Gastrocnemius medialis (tissue), 4 donors: ENCODE data around the gene GFRA1. TPM values are rescaled to one million over a fixed set of nuclear protein-coding genes. Genes with fewer than 3 reads are reported as not detected.

Experiments used
- ATAC-seq, 2 donors: fragments of 150-250 bp; one replicate each; pipeline ENCODE4 v1.9.1; 2016
- DNase-seq, 2 donors: peaks; one replicate each; pipeline ENCODE4 v3.0.0-alpha.2; 2019
- H3K27ac ChIP-seq, 4 donors: fragments of 200-600 bp; sonication (generic); 1 replicate in 1 of 4; 2 replicates in 3 of 4; pipeline ENCODE4 v1.5.1; 2016 to 2018; ENCODE audit warnings: mild to moderate bottlenecking in 2 of 4, moderate library complexity in 1 of 4
- H3K27me3 ChIP-seq, 3 donors: fragments of 200-600 bp; sonication (generic) in 2 of 3; 1 replicate in 1 of 3; 2 replicates in 2 of 3; pipeline versions ENCODE4 v1.5.1 to v1.6.0; 2016 to 2019; ENCODE audit warnings: mild to moderate bottlenecking in 1 of 3, moderate library complexity in 1 of 3
- H3K36me3 ChIP-seq, 2 donors: fragments of 200-600 bp; sonication (generic) in 1 of 2; one replicate each; pipeline ENCODE4 v1.5.1; 2017 to 2018
- H3K4me1 ChIP-seq, 2 donors: fragments of 200-600 bp; sonication (generic) in 1 of 2; one replicate each; pipeline ENCODE4 v1.5.1; 2016 to 2017; ENCODE audit warnings: mild to moderate bottlenecking in 2 of 2
- H3K4me3 ChIP-seq, 4 donors: fragments of 200-600 bp; sonication (generic) in 3 of 4; 1 replicate in 1 of 4; 2 replicates in 3 of 4; pipeline ENCODE4 v1.5.1; 2016 to 2019; ENCODE audit warnings: mild to moderate bottlenecking in 2 of 4
- H3K9me3 ChIP-seq, 3 donors: fragments of 200-600 bp; sonication (generic) in 2 of 3; 1 replicate in 1 of 3; 2 replicates in 2 of 3; pipeline ENCODE4 v1.5.1; 2016 to 2019
- POLR2A ChIP-seq, 2 donors: fragments of 450-650 bp; IDR thresholded peaks; one replicate each; pipeline ENCODE4 v1.6.1; 2017; ENCODE audit warnings: antibody characterized with exemption in 2 of 2, mild to moderate bottlenecking in 2 of 2, moderate library complexity in 2 of 2
- in situ Hi-C, 4 donors: fragments of 200-750 bp; cut with MboI; loops; one replicate each; pipeline versions ENCODE4 v1.15.0 to v1.8.0; 2017; ENCODE audit warnings: low sequenced_read_pairs in 4 of 4
- intact Hi-C: fragments of 100-400 bp; cut with DNase I; formaldehyde crosslinking; loops from one replicate; pipeline ENCODE4 v1.15.1; 2023; ENCODE audit warnings: low total_unique reads
- total RNA-seq, 4 donors: library from RNA; depleted of rRNA; stranded (reverse); fragments of >200 nt; gene quantifications; one replicate each; pipeline versions ENCODE4 v1.1.0 to v1.2.3, GENCODE V29; 2016
- TF ChIP-seq, protein P1 (sequence below), 5 experiments: fragments of 450-650 bp in 3 of 5; fragments of 200-600 bp in 2 of 5; sonication (generic) in 2 of 5; IDR thresholded peaks in 4 of 5; conservative IDR thresholded peaks in 1 of 5; 1 replicate in 4 of 5; 2 replicates in 1 of 5; pipeline ENCODE4 v1.5.1; 2016 to 2019; ENCODE audit warnings: antibody characterized with exemption in 5 of 5, mild to moderate bottlenecking in 3 of 5, moderate library complexity in 3 of 5

GFRA1 gene
- total RNA-seq, 4 donors from 2014 or later, result 21.2 to 34.2 (median 25.2) TPM

GRCh38 chr10:116263870-116264655, 8.9 kb downstream of the GFRA1 start:
- in situ Hi-C loops, result no loop called here

DNA sequence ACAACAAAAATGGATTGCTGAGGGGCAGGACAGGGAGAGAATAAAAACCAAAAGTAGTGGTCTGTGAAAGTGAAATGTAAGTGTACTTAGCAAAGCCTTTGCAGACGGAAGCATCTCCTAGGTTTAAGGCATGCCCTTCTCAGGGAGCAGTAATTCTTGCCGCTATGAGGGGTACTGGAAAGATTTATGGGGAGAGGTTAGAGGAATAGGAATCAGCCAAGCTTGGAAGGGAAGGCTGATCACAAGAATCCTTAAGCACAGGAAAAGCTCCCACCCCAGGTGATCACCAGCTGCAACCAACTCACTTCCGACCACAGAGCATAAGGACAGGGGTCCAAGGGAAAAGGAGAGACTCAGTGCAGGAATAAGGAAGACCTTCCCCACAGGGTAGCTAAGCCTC, 10.3 kb downstream of the GFRA1 start:
- no peak overlapping the region for H3K27ac ChIP-seq
- no peak for TF ChIP-seq POLR2A (IDR thresholded peaks at IDR 0.05)
- TF ChIP-seq, protein P1, sequence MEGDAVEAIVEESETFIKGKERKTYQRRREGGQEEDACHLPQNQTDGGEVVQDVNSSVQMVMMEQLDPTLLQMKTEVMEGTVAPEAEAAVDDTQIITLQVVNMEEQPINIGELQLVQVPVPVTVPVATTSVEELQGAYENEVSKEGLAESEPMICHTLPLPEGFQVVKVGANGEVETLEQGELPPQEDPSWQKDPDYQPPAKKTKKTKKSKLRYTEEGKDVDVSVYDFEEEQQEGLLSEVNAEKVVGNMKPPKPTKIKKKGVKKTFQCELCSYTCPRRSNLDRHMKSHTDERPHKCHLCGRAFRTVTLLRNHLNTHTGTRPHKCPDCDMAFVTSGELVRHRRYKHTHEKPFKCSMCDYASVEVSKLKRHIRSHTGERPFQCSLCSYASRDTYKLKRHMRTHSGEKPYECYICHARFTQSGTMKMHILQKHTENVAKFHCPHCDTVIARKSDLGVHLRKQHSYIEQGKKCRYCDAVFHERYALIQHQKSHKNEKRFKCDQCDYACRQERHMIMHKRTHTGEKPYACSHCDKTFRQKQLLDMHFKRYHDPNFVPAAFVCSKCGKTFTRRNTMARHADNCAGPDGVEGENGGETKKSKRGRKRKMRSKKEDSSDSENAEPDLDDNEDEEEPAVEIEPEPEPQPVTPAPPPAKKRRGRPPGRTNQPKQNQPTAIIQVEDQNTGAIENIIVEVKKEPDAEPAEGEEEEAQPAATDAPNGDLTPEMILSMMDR (IDR thresholded peaks at IDR 0.05 in 4 of 5, conservative IDR thresholded peaks at IDR 0.05 in 1 of 5), result no peak
- intact Hi-C loops, result no loop called here
- in situ Hi-C loops, result no loop called here
- no peaks in the 10 kb centered on the region for H3K4me1 ChIP-seq
- H3K9me3 ChIP-seq, result no peaks in the 10 kb centered on the region
- no peak overlapping the region for H3K4me3 ChIP-seq
- ATAC-seq, result no peak
- no peaks in the 10 kb centered on the region for H3K27me3 ChIP-seq
- no peak for DNase-seq
- H3K36me3 ChIP-seq, result no peaks in the 10 kb centered on the region

More at GRCh38 chr10:116263870-116264655, 8.9 kb downstream of the GFRA1 start:
- no peak for DNase-seq
- Histone ChIP-seq H3K4me1 (no peaks in the 10 kb centered on the region), H3K9me3 (no peaks in the 10 kb centered on the region), H3K36me3 (no peaks in the 10 kb centered on the region), H3K4me3 (no peak overlapping the region), H3K27ac (no peak overlapping the region), H3K27me3 (peaks cover 0 to 3% (median 0%) of the 10 kb centered on the region in 3 donors)
- ATAC-seq, result no peak
- intact Hi-C loops, result no loop called here
- TF ChIP-seq, protein P1 (IDR thresholded peaks at IDR 0.05 in 4 of 5, conservative IDR thresholded peaks at IDR 0.05 in 1 of 5), result no peak
- TF ChIP-seq POLR2A (IDR thresholded peaks at IDR 0.05), result no peak

DNA sequence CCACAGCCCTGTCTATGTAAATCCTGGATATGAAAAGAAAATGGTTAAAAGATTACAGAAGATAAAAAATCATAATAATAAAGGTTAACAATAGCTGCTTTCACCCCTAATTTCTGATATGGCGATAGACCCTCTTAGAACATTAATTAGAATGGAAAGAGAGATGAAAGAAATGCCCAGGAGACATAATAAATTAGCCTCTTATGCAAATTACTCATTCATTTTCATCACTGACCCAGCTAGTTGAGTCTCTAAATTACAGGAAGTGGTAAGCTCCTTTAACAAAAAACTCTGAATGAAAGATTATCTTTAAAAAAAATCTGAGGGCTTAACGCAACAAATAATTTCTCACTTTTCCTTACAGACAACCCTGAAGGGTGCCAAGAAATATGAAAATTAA, 12.4 kb downstream of the GFRA1 start:
- no peak overlapping the region for H3K27ac ChIP-seq
- H3K4me3 ChIP-seq, result no peak overlapping the region
- in situ Hi-C loops, result no loop called here
- TF ChIP-seq, protein P1 (IDR thresholded peaks at IDR 0.05 in 4 of 5, conservative IDR thresholded peaks at IDR 0.05 in 1 of 5), result no peak
- no peak for TF ChIP-seq POLR2A (IDR thresholded peaks at IDR 0.05)
- H3K9me3 ChIP-seq, result no peaks in the 10 kb centered on the region
- ATAC-seq, result no peak
- no peaks in the 10 kb centered on the region for H3K4me1 ChIP-seq
- DNase-seq, result no peak
- intact Hi-C loops, result no loop called here
- H3K27me3 ChIP-seq, result no peaks in the 10 kb centered on the region
- H3K36me3 ChIP-seq, result no peaks in the 10 kb centered on the region

GRCh38 chr10:116259638-116260037, 13.4 kb downstream of the GFRA1 start:
- TF ChIP-seq, protein P1 (IDR thresholded peaks at IDR 0.05 in 4 of 5, conservative IDR thresholded peaks at IDR 0.05 in 1 of 5), result no peak
- no peak for TF ChIP-seq POLR2A (IDR thresholded peaks at IDR 0.05)
- in situ Hi-C loops, result no loop called here
- no peaks in the 10 kb centered on the region for H3K9me3 ChIP-seq
- no peaks in the 10 kb centered on the region for H3K36me3 ChIP-seq
- DNase-seq, result no peak
- intact Hi-C loops, result no loop called here
- no peak for ATAC-seq
- H3K4me3 ChIP-seq, result no peak overlapping the region
- no peak overlapping the region for H3K27ac ChIP-seq
- no peaks in the 10 kb centered on the region for H3K4me1 ChIP-seq
- no peaks in the 10 kb centered on the region for H3K27me3 ChIP-seq
